Measurements from ENCODE around the gene MRPL19. TPM values are rescaled to one million over a fixed set of nuclear protein-coding genes. Genes with fewer than 3 reads are reported as not detected.
"Not testable (repeated sequence)": the region's sequence is repeated elsewhere in the genome, so short reads cannot be mapped to it uniquely, and the experiment has no call there.

Gene MRPL19
- polyA plus RNA-seq, 1 experiment, result 13.9 TPM

- H3K36me3 ChIP-seq (ENCODE audit: control insufficient read depth, insufficient read depth, low read length), result no peaks in the 10 kb centered on the region
- ChIA-PET CTCF (interaction anchor here (1.0 to 1.3 kb wide), 2 partner anchors 32 to 72 kb away, joined by 3 read pairs; no protein-coding TSS in a partner anchor), POLR2A (no interaction called here)
- TF ChIP-seq CTCF (IDR thresholded peaks at IDR 0.05; ENCODE audit: insufficient read depth, low read depth, low read length), result no peak
- DNase-seq (ENCODE audit: low read depth), result no peak
- no peaks in the 10 kb centered on the region for H3K27me3 ChIP-seq (ENCODE audit: control insufficient read depth, insufficient read depth, low read length)
- peak overlapping the region; percentile 52 for H3K4me3 ChIP-seq (ENCODE audit: low read depth, low read length)
Observed at GRCh38 chr2:75710220-75710576, 63.6 kb downstream of the MRPL19 start.

GRCh38 chr2:75710577-75711253 is 64.1 kb downstream of the MRPL19 start, which contains the start of gene GCFC2:
GCFC2 (minus strand) TSS chr2:75710915; CDS start chr2:75710855, 60 bp downstream.
- Histone ChIP-seq H3K27me3 (ENCODE audit: control insufficient read depth, insufficient read depth, low read length) (no peaks in the 10 kb centered on the region), H3K36me3 (ENCODE audit: control insufficient read depth, insufficient read depth, low read length) (no peaks in the 10 kb centered on the region), H3K4me3 (ENCODE audit: low read depth, low read length) (peak within 1 kb of the TSS; percentile 52)
- POLR2A ChIA-PET, result no interaction called here
- peak; percentile 40 for DNase-seq (ENCODE audit: low read depth)
- CTCF ChIA-PET, result interaction anchor here (1.0 to 1.3 kb wide), 2 partner anchors 33 to 73 kb away, joined by 3 read pairs; no protein-coding TSS in a partner anchor
- peak; percentile 43; the same call in 1 of the 2 replicates for TF ChIP-seq CTCF (IDR thresholded peaks at IDR 0.05; ENCODE audit: insufficient read depth, low read depth, low read length)

- H3K27me3 ChIP-seq (ENCODE audit: control insufficient read depth, insufficient read depth, low read length); POLR2A ChIA-PET; H3K36me3 ChIP-seq (ENCODE audit: control insufficient read depth, insufficient read depth, low read length); DNase-seq (ENCODE audit: low read depth); H3K4me3 ChIP-seq (ENCODE audit: low read depth, low read length); CTCF ChIA-PET: not testable (repeated sequence)
Observed at GRCh38 chr2:75711590-75711989, 65.0 kb downstream of the MRPL19 start.

- ChIA-PET POLR2A (no interaction called here), CTCF (interaction anchor here (1.1 to 1.8 kb wide), 2 partner anchors 75 to 81 kb away, joined by 3 to 8 read pairs; no protein-coding TSS in a partner anchor)
- DNase-seq (ENCODE audit: low read depth), result no peak
- Histone ChIP-seq H3K27me3 (ENCODE audit: control insufficient read depth, insufficient read depth, low read length) (peaks cover 2% of the 10 kb centered on the region), H3K36me3 (ENCODE audit: control insufficient read depth, insufficient read depth, low read length) (no peaks in the 10 kb centered on the region), H3K4me3 (ENCODE audit: low read depth, low read length) (no peak overlapping the region)
- no peak for TF ChIP-seq CTCF (IDR thresholded peaks at IDR 0.05; ENCODE audit: insufficient read depth, low read depth, low read length)
Observed at GRCh38 chr2:75716406-75716805, 69.8 kb downstream of the MRPL19 start.

GRCh38 chr2:75719616-75720015 is 73.0 kb downstream of the MRPL19 start:
- ChIA-PET CTCF (no interaction called here), POLR2A (no interaction called here)
- Histone ChIP-seq H3K27me3 (ENCODE audit: control insufficient read depth, insufficient read depth, low read length) (peaks cover 2% of the 10 kb centered on the region), H3K36me3 (ENCODE audit: control insufficient read depth, insufficient read depth, low read length) (no peaks in the 10 kb centered on the region), H3K4me3 (ENCODE audit: low read depth, low read length) (no peak overlapping the region)
- no peak for TF ChIP-seq CTCF (IDR thresholded peaks at IDR 0.05; ENCODE audit: insufficient read depth, low read depth, low read length)
- no peak for DNase-seq (ENCODE audit: low read depth)

GRCh38 chr2:75720525-75720924 is 73.9 kb downstream of the MRPL19 start:
- Histone ChIP-seq H3K36me3 (ENCODE audit: control insufficient read depth, insufficient read depth, low read length) (no peaks in the 10 kb centered on the region), H3K27me3 (ENCODE audit: control insufficient read depth, insufficient read depth, low read length) (peaks cover 2% of the 10 kb centered on the region), H3K4me3 (ENCODE audit: low read depth, low read length) (no peak overlapping the region)
- POLR2A ChIA-PET, result no interaction called here
- no peak for DNase-seq (ENCODE audit: low read depth)
- CTCF ChIA-PET, result no interaction called here
- no peak for TF ChIP-seq CTCF (IDR thresholded peaks at IDR 0.05; ENCODE audit: insufficient read depth, low read depth, low read length)
